H9 (cell line): ENCODE measurements around the gene KCNG2. TPM values are rescaled to one million over a fixed set of nuclear protein-coding genes. Genes with fewer than 3 reads are reported as not detected.

Source experiments
- DNase-seq: peaks from one replicate; pipeline ENCODE4 v3.0.0-alpha.2; 2017
- H2AFZ ChIP-seq: one replicate; pipeline ENCODE4 v1.6.1; 2013; ENCODE audit warnings: mild to moderate bottlenecking, low read length, control low read depth, moderate library complexity
- H2AK5ac ChIP-seq: 2 replicates; pipeline ENCODE4 v1.6.1; 2013; ENCODE audit warnings: low read length, control low read depth, mixed read lengths; ENCODE audit not compliant: insufficient read length
- H2BK120ac ChIP-seq: one replicate; pipeline ENCODE4 v1.6.1; 2013; ENCODE audit warnings: low read depth, mild to moderate bottlenecking, low read length, control low read depth, inconsistent platforms; ENCODE audit not compliant: poor library complexity, severe bottlenecking
- H2BK12ac ChIP-seq: 2 replicates; pipeline ENCODE4 v1.6.1; 2013; ENCODE audit warnings: low read length, control low read depth, mixed read lengths, low read depth; ENCODE audit not compliant: insufficient read length
- H2BK15ac ChIP-seq: 2 replicates; pipeline ENCODE4 v1.6.1; 2013; ENCODE audit warnings: low read depth, low read length, control low read depth
- H2BK20ac ChIP-seq: one replicate; pipeline ENCODE4 v1.6.1; 2013; ENCODE audit warnings: low read depth, mild to moderate bottlenecking, low read length, control low read depth, inconsistent platforms; ENCODE audit not compliant: poor library complexity, severe bottlenecking
- H2BK5ac ChIP-seq: 2 replicates; pipeline ENCODE4 v1.6.1; 2013; ENCODE audit warnings: low read length, control low read depth, mixed read lengths; ENCODE audit not compliant: insufficient read length
- H3K14ac ChIP-seq: 2 replicates; pipeline ENCODE4 v1.6.1; 2013; ENCODE audit warnings: low read length, control low read depth; ENCODE audit not compliant: insufficient read depth
- H3K18ac ChIP-seq: 2 replicates; pipeline ENCODE4 v1.6.1; 2013; ENCODE audit warnings: low read depth, mild to moderate bottlenecking, mixed read lengths, low read length, control low read depth; ENCODE audit not compliant: insufficient read length
- H3K23ac ChIP-seq: 2 replicates; pipeline ENCODE4 v1.6.1; 2013; ENCODE audit warnings: low read length, control low read depth, mixed read lengths, low read depth; ENCODE audit not compliant: insufficient read length
- H3K23me2 ChIP-seq: 2 replicates; pipeline ENCODE4 v1.6.1; 2013; ENCODE audit warnings: low read depth, mild to moderate bottlenecking, mixed read lengths, low read length, control low read depth; ENCODE audit not compliant: insufficient read length, poor library complexity, severe bottlenecking
- H3K27ac ChIP-seq: 2 replicates; pipeline ENCODE4 v1.5.1; 2013; ENCODE audit warnings: low read length, control low read depth, mixed read lengths, low read depth; ENCODE audit not compliant: insufficient read length
- H3K27me3 ChIP-seq: 2 replicates; pipeline ENCODE4 v1.6.1; 2013; ENCODE audit warnings: low read length, control low read depth, inconsistent platforms; ENCODE audit not compliant: insufficient read depth
- H3K4ac ChIP-seq: 2 replicates; pipeline ENCODE4 v1.6.1; 2013; ENCODE audit warnings: low read depth, mild to moderate bottlenecking, control low read depth, inconsistent platforms, low read length, moderate library complexity
- H3K4me1 ChIP-seq: 2 replicates; pipeline ENCODE4 v1.6.1; 2013; ENCODE audit warnings: low read length, control low read depth, inconsistent platforms; ENCODE audit not compliant: insufficient read depth
- H3K4me2 ChIP-seq: 2 replicates; pipeline ENCODE4 v1.6.1; 2013; ENCODE audit warnings: low read length, control low read depth, mixed read lengths; ENCODE audit not compliant: insufficient read length, insufficient read depth
- H3K56ac ChIP-seq: 2 replicates; pipeline ENCODE4 v1.6.1; 2013; ENCODE audit warnings: low read depth, mild to moderate bottlenecking, mixed read lengths, low read length, control low read depth; ENCODE audit not compliant: insufficient read length
- H3K79me1 ChIP-seq: 2 replicates; pipeline ENCODE4 v1.6.1; 2013; ENCODE audit warnings: low read depth, mild to moderate bottlenecking, moderate library complexity, low read length, control low read depth, inconsistent platforms; ENCODE audit not compliant: insufficient read depth, poor library complexity, severe bottlenecking
- H3K79me2 ChIP-seq: 2 replicates; pipeline ENCODE4 v1.6.1; 2013; ENCODE audit warnings: low read length, control low read depth, inconsistent platforms; ENCODE audit not compliant: insufficient read depth
- H3K9ac ChIP-seq: 2 replicates; pipeline ENCODE4 v1.6.1; 2013; ENCODE audit warnings: low read length, control low read depth, mixed read lengths; ENCODE audit not compliant: insufficient read length; ENCODE audit errors: extremely low read depth
- H3K9me3 ChIP-seq: one replicate; pipeline ENCODE4 v1.6.1; 2013; ENCODE audit warnings: low read depth, low read length, inconsistent platforms; ENCODE audit not compliant: control insufficient read depth
- H3T11ph ChIP-seq: one replicate; pipeline ENCODE4 v1.6.1; 2013; ENCODE audit warnings: mild to moderate bottlenecking, low read length, control low read depth, inconsistent platforms
- H4K20me1 ChIP-seq: one replicate; pipeline ENCODE4 v1.6.1; 2013; ENCODE audit not compliant: control insufficient read depth, insufficient read length, insufficient read depth
- H4K5ac ChIP-seq: 2 replicates; pipeline ENCODE4 v1.6.1; 2013; ENCODE audit warnings: low read depth, mild to moderate bottlenecking, mixed read lengths, low read length, control low read depth; ENCODE audit not compliant: insufficient read length
- H4K8ac ChIP-seq: replicated peaks from 2 replicates; pipeline ENCODE4 v1.6.1; 2013; ENCODE audit warnings: low read length, control low read depth, mixed read lengths, low read depth; ENCODE audit not compliant: insufficient read length
- H4K91ac ChIP-seq: 2 replicates; pipeline ENCODE4 v1.6.1; 2013; ENCODE audit warnings: low read depth, mild to moderate bottlenecking, moderate library complexity, mixed read lengths, low read length, control low read depth; ENCODE audit not compliant: insufficient read length
- H3K27ac Mint-ChIP-seq, 3 experiments: 2 replicates in 2 of 3; 3 replicates in 1 of 3; pipeline ENCODE4 v1.8.0; 2020 to 2021; ENCODE audit warnings: mixed read lengths in 3 of 3, mild to moderate bottlenecking in 1 of 3, moderate library complexity in 1 of 3
- H3K27me3 Mint-ChIP-seq: 2 replicates; pipeline ENCODE4 v1.8.0; 2021; ENCODE audit warnings: low read depth, mild to moderate bottlenecking, moderate library complexity, mixed read lengths
- H3K36me3 Mint-ChIP-seq, 3 experiments: 2 replicates in 2 of 3; 3 replicates in 1 of 3; pipeline ENCODE4 v1.8.0; 2020 to 2021; ENCODE audit warnings: low read depth in 3 of 3, mixed read lengths in 3 of 3; ENCODE audit not compliant: insufficient read depth in 1 of 3
- H3K4me1 Mint-ChIP-seq, 2 experiments: 2 replicates each; pipeline ENCODE4 v1.8.0; 2020; ENCODE audit warnings: mixed read lengths in 2 of 2
- H3K4me3 Mint-ChIP-seq, 2 experiments: 2 replicates in 1 of 2; 3 replicates in 1 of 2; pipeline ENCODE4 v1.8.0; 2020 to 2021; ENCODE audit warnings: mild to moderate bottlenecking in 2 of 2, mixed read lengths in 2 of 2, moderate library complexity in 1 of 2
- H3K9me3 Mint-ChIP-seq, 2 experiments: 2 replicates in 1 of 2; 3 replicates in 1 of 2; pipeline ENCODE4 v1.8.0; 2020; ENCODE audit warnings: mild to moderate bottlenecking in 2 of 2, mixed read lengths in 2 of 2, moderate library complexity in 1 of 2
- WGBS: extraction: QIAGEN DNeasy Blood & Tissue Kit; methylation state at CpG from one replicate; pipeline ENCODE4 v1.1.7; 2013; ENCODE audit warnings: missing lambda C conversion rate, low lambda C conversion rate, mixed read lengths; ENCODE audit not compliant: insufficient read length; ENCODE audit errors: extremely low coverage; 5-methylcytosine and 5-hydroxymethylcytosine counted together
- total RNA-seq: library from RNA; stranded (reverse); gene quantifications from 2 replicates; pipeline ENCODE4 v1.2.1, GENCODE V29; 2021
- TF ChIP-seq, protein P1 (sequence below): fragments of 200-600 bp; sonication (generic); conservative IDR thresholded peaks from 3 replicates; pipeline ENCODE4 v1.8.0; 2021; ENCODE audit warnings: antibody characterized with exemption, mild to moderate bottlenecking

The KCNG2 gene
- total RNA-seq, 1 experiment from 2014 or later, result 0.15 TPM

DNA sequence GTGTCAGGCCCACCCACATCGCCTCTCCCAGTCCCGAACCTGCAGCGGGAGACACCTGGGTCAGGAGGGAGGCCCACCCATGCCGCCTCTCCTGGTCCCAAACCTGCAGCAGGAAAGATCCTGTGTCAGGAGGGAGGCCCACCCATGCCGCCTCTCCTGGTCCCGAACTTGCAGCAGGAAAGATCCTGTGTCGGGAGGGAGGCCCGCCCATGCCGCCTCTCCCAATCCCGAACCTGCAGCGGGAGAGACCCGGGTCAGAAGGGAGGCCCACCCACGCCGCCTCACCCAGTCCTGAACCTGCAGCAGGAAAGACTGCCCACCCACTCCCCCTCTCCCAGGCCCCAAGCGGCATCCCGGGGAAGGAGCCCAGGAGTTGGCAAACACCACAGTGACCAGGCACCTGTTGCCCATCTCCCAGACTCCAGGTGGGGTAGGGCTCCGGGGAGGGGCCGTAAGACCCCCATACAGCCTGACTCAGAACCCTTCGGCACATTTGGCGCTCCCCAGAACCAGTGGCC, 145.9 kb downstream of the KCNG2 start:
- Histone ChIP-seq H3K23me2 (no peaks in the 10 kb centered on the region), H2AK5ac (no peak overlapping the region), H3K9me3 (no peaks in the 10 kb centered on the region), H2BK5ac (no peak overlapping the region), H3K14ac (no peak overlapping the region), H3K79me2 (no peaks in the 10 kb centered on the region), H2BK15ac (no peak overlapping the region), H2BK12ac (no peak overlapping the region), H4K8ac (no peak overlapping the region), H2AFZ (no peak overlapping the region), H3K4me1 (no peaks in the 10 kb centered on the region), H3T11ph (no peak overlapping the region), H4K20me1 (no peaks in the 10 kb centered on the region), H3K18ac (no peak overlapping the region), H3K56ac (no peak overlapping the region), H2BK120ac (no peak overlapping the region), H3K23ac (no peak overlapping the region), H3K9ac (no peak overlapping the region), H3K4ac (no peak overlapping the region), H3K27me3 (no peaks in the 10 kb centered on the region), H4K5ac (no peak overlapping the region), H2BK20ac (no peak overlapping the region), H3K4me2 (no peak overlapping the region), H3K79me1 (no peaks in the 10 kb centered on the region), H4K91ac (no peak overlapping the region), H3K27ac (no peak overlapping the region)
- TF ChIP-seq, protein P1, sequence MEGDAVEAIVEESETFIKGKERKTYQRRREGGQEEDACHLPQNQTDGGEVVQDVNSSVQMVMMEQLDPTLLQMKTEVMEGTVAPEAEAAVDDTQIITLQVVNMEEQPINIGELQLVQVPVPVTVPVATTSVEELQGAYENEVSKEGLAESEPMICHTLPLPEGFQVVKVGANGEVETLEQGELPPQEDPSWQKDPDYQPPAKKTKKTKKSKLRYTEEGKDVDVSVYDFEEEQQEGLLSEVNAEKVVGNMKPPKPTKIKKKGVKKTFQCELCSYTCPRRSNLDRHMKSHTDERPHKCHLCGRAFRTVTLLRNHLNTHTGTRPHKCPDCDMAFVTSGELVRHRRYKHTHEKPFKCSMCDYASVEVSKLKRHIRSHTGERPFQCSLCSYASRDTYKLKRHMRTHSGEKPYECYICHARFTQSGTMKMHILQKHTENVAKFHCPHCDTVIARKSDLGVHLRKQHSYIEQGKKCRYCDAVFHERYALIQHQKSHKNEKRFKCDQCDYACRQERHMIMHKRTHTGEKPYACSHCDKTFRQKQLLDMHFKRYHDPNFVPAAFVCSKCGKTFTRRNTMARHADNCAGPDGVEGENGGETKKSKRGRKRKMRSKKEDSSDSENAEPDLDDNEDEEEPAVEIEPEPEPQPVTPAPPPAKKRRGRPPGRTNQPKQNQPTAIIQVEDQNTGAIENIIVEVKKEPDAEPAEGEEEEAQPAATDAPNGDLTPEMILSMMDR, result no peak
- Mint-ChIP-seq H3K27ac (no peak overlapping the region), H3K4me3 (no peak overlapping the region), H3K27me3 (peaks cover 7% of the 10 kb centered on the region), H3K9me3 (no peaks in the 10 kb centered on the region; a peak in 1 of 5 replicates), H3K36me3 (peaks cover 0 to 16% (median 5%) of the 10 kb centered on the region in 3 experiments; a peak in 5 of 7 replicates), H3K4me1 (peaks cover 7 to 17% of the 10 kb centered on the region in 2 experiments)
- peak; percentile 33 for DNase-seq
- WGBS, result no CpG with 5 or more reads among the region's 20 CpGs
